Parathyroid adenoma (tissue), 2 donors: ENCODE data around the gene KLHL26.

ENCODE experiments used
- H2AFZ ChIP-seq: fragments of 300-600 bp; sonication (generic); one replicate; pipeline ENCODE4 v1.7.0; 2017; ENCODE audit warnings: antibody characterized with exemption, mild to moderate bottlenecking
- H3K27ac ChIP-seq: fragments of 300-600 bp; sonication (generic); one replicate; pipeline ENCODE4 v1.7.0; 2017
- H3K27me3 ChIP-seq: fragments of 300-600 bp; sonication (generic); one replicate; pipeline ENCODE4 v1.7.0; 2017; ENCODE audit warnings: low read length; ENCODE audit not compliant: control insufficient read depth, insufficient read depth
- H3K36me3 ChIP-seq: fragments of 300-600 bp; sonication (generic); one replicate; pipeline ENCODE4 v1.7.0; 2017; ENCODE audit warnings: low read length; ENCODE audit not compliant: control insufficient read depth, insufficient read depth
- H3K4me1 ChIP-seq: fragments of 300-600 bp; sonication (generic); one replicate; pipeline ENCODE4 v1.7.0; 2017; ENCODE audit warnings: control low read depth
- H3K4me2 ChIP-seq: fragments of 300-600 bp; sonication (generic); one replicate; pipeline ENCODE4 v1.7.0; 2017; ENCODE audit warnings: low read length
- H3K4me3 ChIP-seq: fragments of 300-600 bp; sonication (generic); one replicate; pipeline ENCODE4 v1.7.0; 2017; ENCODE audit warnings: low read depth, low read length
- H3K79me2 ChIP-seq: fragments of 300-600 bp; sonication (generic); one replicate; pipeline ENCODE4 v1.7.0; 2017; ENCODE audit warnings: control low read depth
- H3K9ac ChIP-seq: fragments of 300-600 bp; sonication (generic); one replicate; pipeline ENCODE4 v1.7.0; 2017; ENCODE audit warnings: mild to moderate bottlenecking
- H3K9me3 ChIP-seq: fragments of 300-600 bp; sonication (generic); one replicate; pipeline ENCODE4 v1.7.0; 2017; ENCODE audit warnings: low read length; ENCODE audit not compliant: control insufficient read depth
- TF ChIP-seq, protein P1 (sequence below): fragments of 300-600 bp; sonication (generic); IDR thresholded peaks from one replicate; pipeline ENCODE4 v1.7.0; 2017; ENCODE audit warnings: antibody characterized with exemption, mild to moderate bottlenecking
- donor health status: primary hyperparathyroidism.

Gene KLHL26

DNA sequence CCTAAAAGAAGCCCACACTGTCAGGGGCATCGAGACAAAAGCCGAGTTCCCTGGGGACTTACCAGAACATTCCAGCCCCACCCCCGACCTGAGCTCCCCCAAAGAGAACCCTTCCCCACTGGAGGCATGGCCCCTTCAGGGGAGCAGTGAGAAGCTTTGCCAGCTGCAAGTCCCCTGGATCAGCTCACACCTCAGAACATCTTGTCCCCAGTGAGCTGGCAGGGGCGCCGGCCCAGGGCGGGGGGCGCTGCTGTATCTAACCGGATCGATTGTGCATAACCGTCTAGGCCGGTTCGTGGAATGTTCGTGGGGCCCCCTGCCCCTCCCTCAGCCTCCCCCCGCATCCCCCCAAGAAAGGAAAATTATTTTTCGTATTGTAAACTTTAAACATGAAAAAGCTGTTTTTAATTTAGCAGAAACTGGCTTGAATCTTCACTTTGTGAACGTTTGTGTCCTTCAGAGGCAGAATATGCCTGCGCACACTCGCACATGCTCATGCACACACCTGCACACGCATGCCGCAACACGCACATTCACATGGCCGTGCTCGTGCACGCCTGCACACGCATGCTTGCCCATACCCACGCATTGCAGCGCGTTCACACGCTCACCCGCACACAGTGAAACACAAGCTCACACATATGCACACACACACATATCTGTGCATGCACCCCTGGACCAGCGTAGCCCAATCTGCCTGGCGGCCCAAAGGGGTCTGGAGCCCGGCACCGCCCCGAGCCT lies 34.6 kb downstream of the KLHL26 start:
- Histone ChIP-seq H3K27me3 (no peaks in the 10 kb centered on the region), H3K4me3 (no peak overlapping the region), H3K79me2 (no peaks in the 10 kb centered on the region), H3K4me1 (peaks cover 14% of the 10 kb centered on the region), H3K9ac (no peak overlapping the region), H3K4me2 (no peak overlapping the region), H3K36me3 (no peaks in the 10 kb centered on the region), H3K27ac (no peak overlapping the region), H3K9me3 (no peaks in the 10 kb centered on the region), H2AFZ (no peak overlapping the region)
- TF ChIP-seq, protein P1, sequence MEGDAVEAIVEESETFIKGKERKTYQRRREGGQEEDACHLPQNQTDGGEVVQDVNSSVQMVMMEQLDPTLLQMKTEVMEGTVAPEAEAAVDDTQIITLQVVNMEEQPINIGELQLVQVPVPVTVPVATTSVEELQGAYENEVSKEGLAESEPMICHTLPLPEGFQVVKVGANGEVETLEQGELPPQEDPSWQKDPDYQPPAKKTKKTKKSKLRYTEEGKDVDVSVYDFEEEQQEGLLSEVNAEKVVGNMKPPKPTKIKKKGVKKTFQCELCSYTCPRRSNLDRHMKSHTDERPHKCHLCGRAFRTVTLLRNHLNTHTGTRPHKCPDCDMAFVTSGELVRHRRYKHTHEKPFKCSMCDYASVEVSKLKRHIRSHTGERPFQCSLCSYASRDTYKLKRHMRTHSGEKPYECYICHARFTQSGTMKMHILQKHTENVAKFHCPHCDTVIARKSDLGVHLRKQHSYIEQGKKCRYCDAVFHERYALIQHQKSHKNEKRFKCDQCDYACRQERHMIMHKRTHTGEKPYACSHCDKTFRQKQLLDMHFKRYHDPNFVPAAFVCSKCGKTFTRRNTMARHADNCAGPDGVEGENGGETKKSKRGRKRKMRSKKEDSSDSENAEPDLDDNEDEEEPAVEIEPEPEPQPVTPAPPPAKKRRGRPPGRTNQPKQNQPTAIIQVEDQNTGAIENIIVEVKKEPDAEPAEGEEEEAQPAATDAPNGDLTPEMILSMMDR: no peak

DNA sequence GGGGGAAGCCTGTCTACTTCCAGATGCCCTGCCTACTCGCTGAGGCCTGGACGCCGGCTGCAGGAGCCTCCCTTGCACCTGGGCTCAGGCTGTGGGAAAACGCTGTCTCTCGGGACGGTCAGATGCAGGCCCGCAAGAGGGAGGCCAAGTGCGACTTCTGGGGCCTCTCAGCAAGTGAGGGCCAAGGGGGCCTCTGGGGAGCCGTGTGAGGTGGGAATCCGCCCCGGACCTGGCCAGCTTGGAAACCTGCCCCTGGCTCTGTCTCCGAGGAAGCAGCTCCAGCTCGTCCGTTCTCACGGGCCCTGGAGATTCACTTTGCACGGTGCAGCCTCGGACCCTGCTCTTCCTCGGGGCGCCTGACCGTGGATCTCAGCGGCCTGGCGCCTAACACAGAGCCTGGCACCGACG lies 35.2 kb downstream of the KLHL26 start:
- H2AFZ ChIP-seq: no peak overlapping the region
- no peak overlapping the region for H3K9ac ChIP-seq
- H3K4me1 ChIP-seq: peaks cover 20% of the 10 kb centered on the region
- no peaks in the 10 kb centered on the region for H3K27me3 ChIP-seq
- H3K27ac ChIP-seq: no peak overlapping the region
- no peak overlapping the region for H3K4me2 ChIP-seq
- H3K9me3 ChIP-seq: no peaks in the 10 kb centered on the region
- no peak overlapping the region for H3K4me3 ChIP-seq
- H3K79me2 ChIP-seq: no peaks in the 10 kb centered on the region
- TF ChIP-seq, protein P1: no peak
- no peaks in the 10 kb centered on the region for H3K36me3 ChIP-seq

DNA sequence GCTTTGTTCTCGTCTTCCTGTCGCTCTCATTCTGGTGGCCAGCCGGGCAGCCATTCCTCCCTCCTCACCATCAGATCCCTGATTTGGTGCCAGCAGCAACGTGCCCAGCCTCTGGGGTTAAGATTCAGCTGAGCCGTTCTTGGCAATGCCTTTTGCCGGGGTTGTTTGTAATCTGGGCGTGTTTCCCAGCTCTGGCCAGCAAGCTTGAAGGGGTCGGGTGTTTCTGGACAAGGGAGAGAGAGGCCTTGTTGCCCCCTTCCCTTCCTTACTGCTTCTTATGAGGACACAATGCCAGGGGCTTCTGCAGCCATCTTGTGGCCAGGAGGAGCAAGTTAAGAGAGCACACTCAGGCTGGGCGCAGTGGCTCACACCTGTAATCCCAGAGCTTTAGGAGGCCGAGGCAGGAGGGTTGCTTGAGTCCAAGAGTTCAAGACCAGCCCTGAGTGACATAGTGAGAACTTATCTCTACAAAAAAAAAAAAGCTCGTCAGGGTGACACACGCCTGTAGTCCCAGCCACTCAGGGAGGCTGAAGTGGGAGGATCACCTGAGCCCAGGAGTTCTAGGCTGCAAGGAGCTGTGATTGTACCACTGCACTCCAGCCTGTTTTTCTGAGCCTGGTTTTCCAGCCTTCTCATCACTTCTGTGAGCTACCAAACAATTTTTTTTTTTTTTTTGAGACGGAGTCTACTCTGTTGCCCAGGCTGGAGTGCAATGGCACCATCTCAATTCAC lies 35.9 kb downstream of the KLHL26 start:
- Histone ChIP-seq H3K4me1 (peaks cover 27% of the 10 kb centered on the region), H3K27ac (no peak overlapping the region), H3K9ac (no peak overlapping the region), H3K4me2 (no peak overlapping the region), H3K27me3 (no peaks in the 10 kb centered on the region), H3K4me3 (no peak overlapping the region), H3K9me3 (no peaks in the 10 kb centered on the region), H2AFZ (no peak overlapping the region), H3K36me3 (no peaks in the 10 kb centered on the region), H3K79me2 (no peaks in the 10 kb centered on the region)
- TF ChIP-seq, protein P1: no peak

DNA sequence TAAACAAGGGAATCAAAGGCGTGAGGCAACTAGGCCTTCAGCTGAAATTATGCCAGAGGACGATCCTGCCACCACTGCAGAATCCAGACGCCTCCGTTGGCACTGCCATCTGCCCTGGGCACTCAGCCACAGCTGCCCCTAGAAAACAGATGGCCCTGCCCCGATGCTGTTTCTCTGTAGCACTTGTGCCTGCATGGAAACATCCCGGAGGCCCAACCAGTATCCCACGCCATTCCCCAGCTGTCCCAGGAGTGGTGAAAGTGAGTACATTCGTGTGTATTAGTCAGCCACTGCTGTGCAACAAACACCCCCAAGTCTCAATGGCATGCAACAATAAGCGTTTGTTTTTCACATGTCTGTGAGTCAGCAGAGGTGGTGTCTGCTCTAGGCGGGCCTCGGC lies 37.8 kb downstream of the KLHL26 start:
- Histone ChIP-seq H3K36me3 (no peaks in the 10 kb centered on the region), H3K4me1 (peaks cover 28% of the 10 kb centered on the region), H3K9ac (no peak overlapping the region), H3K79me2 (no peaks in the 10 kb centered on the region), H3K27ac (peak overlapping the region; percentile 56), H3K9me3 (no peaks in the 10 kb centered on the region), H3K4me3 (peak overlapping the region; percentile 7), H3K4me2 (no peak overlapping the region), H2AFZ (no peak overlapping the region), H3K27me3 (no peaks in the 10 kb centered on the region)
- TF ChIP-seq, protein P1: no peak
